A549 (cell line): ENCODE results near the gene CDC45. TPM values are rescaled to one million over a fixed set of nuclear protein-coding genes. Genes with fewer than 3 reads are reported as not detected.

Experiments used
- ATAC-seq, 2 experiments: fragments of 200-7000 bp in 1 of 2; fragments of >200 bp in 1 of 2; cut with Nextera tagmentation in 1 of 2; cut with Tn5 transposase in 1 of 2; 3 replicates each; pipeline versions ENCODE4 v1.8.0 to v1.9.1; 2018 to 2020; ENCODE audit warnings: mild to moderate bottlenecking in 1 of 2, moderate library complexity in 1 of 2
- CTCF ChIA-PET: fragments of 300-600 bp; sonication (Branson Sonifier 250); formaldehyde crosslinking; extraction: SDS; loops from one replicate; lab custom pipeline; 2021; ENCODE audit warnings: antibody characterized with exemption, inconsistent platforms; lab: Yijun Ruan, JAX
- POLR2A ChIA-PET: fragments of 350-600 bp; formaldehyde crosslinking; extraction: SDS; loops from one replicate; lab custom pipeline; 2021; ENCODE audit warnings: antibody characterized with exemption, inconsistent platforms; lab: Yijun Ruan, JAX
- DNase-seq, 2 experiments: peaks; one replicate each; pipeline versions ENCODE4 v3.0.0 to v3.0.0-alpha.2; 2011 to 2016; ENCODE audit warnings: low read depth in 1 of 2, low spot score in 1 of 2
- FAIRE-seq: peaks from 2 replicates; lab custom pipeline; 2011; peaks lifted over from hg19 to GRCh38; lab: Jason Lieb, UNC
- H3K27ac ChIP-seq, 2 experiments: fragments of >200 bp; sonication (Bioruptor Twin); formaldehyde crosslinking; 3 replicates each; pipeline ENCODE4 v1.5.1; 2016 to 2017
- H3K4me1 ChIP-seq: fragments of >200 bp; sonication (Bioruptor Twin); formaldehyde crosslinking; 3 replicates; pipeline ENCODE4 v1.6.1; 2016
- H3K4me2 ChIP-seq: fragments of >200 bp; sonication (Bioruptor Twin); formaldehyde crosslinking; 3 replicates; pipeline ENCODE4 v1.6.1; 2016
- H3K4me3 ChIP-seq: fragments of >200 bp; sonication (Bioruptor Twin); formaldehyde crosslinking; 3 replicates; pipeline ENCODE4 v1.5.1; 2016
- H3K9me3 ChIP-seq: fragments of >200 bp; sonication (Bioruptor Twin); formaldehyde crosslinking; 3 replicates; pipeline ENCODE4 v1.6.1; 2016
- ATOH8 ChIP-seq: fragments of 250-450 bp; sonication (Bioruptor Pico); IDR thresholded peaks from 2 replicates; pipeline ENCODE4 v1.5.0; 2020; ENCODE audit warnings: low read depth, mild to moderate bottlenecking, moderate library complexity
- BHLHE40 ChIP-seq: IDR thresholded peaks from 2 replicates; pipeline ENCODE4 v1.6.1; 2012; ENCODE audit warnings: low read depth, low read length, inconsistent platforms
- CBX8 ChIP-seq: fragments of 200-600 bp; sonication (generic); IDR thresholded peaks from 2 replicates; pipeline ENCODE4 v1.6.1; 2016
- CHD2 ChIP-seq: fragments of 150-350 bp; IDR thresholded peaks from 2 replicates; pipeline ENCODE4 v1.6.1; 2014; ENCODE audit warnings: low read length; ENCODE audit not compliant: partially characterized antibody
- EHMT2 ChIP-seq: fragments of 200-600 bp; sonication (generic); IDR thresholded peaks from 2 replicates; pipeline ENCODE4 v1.6.1; 2016; ENCODE audit warnings: antibody characterized with exemption, low read depth, mild to moderate bottlenecking, moderate library complexity
- FOSB ChIP-seq: fragments of 250-450 bp; sonication (Bioruptor Pico); IDR thresholded peaks from 2 replicates; pipeline ENCODE4 v1.5.0; 2020; ENCODE audit warnings: mild to moderate bottlenecking, moderate library complexity
- FOSL2 ChIP-seq, 2 experiments: fragments of 450-650 bp in 1 of 2; fragments of >200 bp in 1 of 2; sonication (Bioruptor Twin) in 1 of 2; formaldehyde crosslinking; IDR thresholded peaks; 2 replicates each; pipeline versions ENCODE4 v1.5.0 to v1.6.1; 2016 to 2020; ENCODE audit warnings: mild to moderate bottlenecking in 1 of 2, moderate library complexity in 1 of 2
- GATA3 ChIP-seq: IDR thresholded peaks from 2 replicates; pipeline ENCODE4 v1.6.1; 2012; ENCODE audit warnings: borderline replicate concordance
- HDAC2 ChIP-seq: fragments of 200-600 bp; sonication (generic); IDR thresholded peaks from 2 replicates; pipeline ENCODE4 v1.6.1; 2016
- HOXA7 ChIP-seq: fragments of 250-450 bp; sonication (Bioruptor Pico); IDR thresholded peaks from 2 replicates; pipeline ENCODE4 v1.5.0; 2020; ENCODE audit warnings: mild to moderate bottlenecking, moderate library complexity
- MYC ChIP-seq: IDR thresholded peaks from 2 replicates; pipeline ENCODE4 v1.6.1; 2012; ENCODE audit warnings: mild to moderate bottlenecking, inconsistent platforms, low read length, improper control_type of control experiment, borderline replicate concordance
- NFE2L2 ChIP-seq: fragments of 150-350 bp; conservative IDR thresholded peaks from 2 replicates; pipeline ENCODE4 v1.6.1; 2014; ENCODE audit warnings: low read length
- NR3C1 ChIP-seq: fragments of >200 bp; sonication (Bioruptor Twin); formaldehyde crosslinking; IDR thresholded peaks from 3 replicates; pipeline ENCODE4 v1.6.1; 2017
- POLR2A ChIP-seq: IDR thresholded peaks from 2 replicates; pipeline ENCODE4 v1.6.1; 2012; ENCODE audit warnings: mild to moderate bottlenecking, low read length
- RARB ChIP-seq: fragments of 250-450 bp; sonication (Bioruptor Pico); IDR thresholded peaks from 2 replicates; pipeline ENCODE4 v1.8.0; 2021; ENCODE audit warnings: mild to moderate bottlenecking, moderate library complexity
- RFX5 ChIP-seq: fragments of 450-650 bp; IDR thresholded peaks from 2 replicates; pipeline ENCODE4 v1.7.1; 2014; ENCODE audit warnings: antibody characterized with exemption, mild to moderate bottlenecking, moderate library complexity
- RNF2 ChIP-seq: fragments of 200-600 bp; sonication (generic); IDR thresholded peaks from 2 replicates; pipeline ENCODE4 v1.6.1; 2016; ENCODE audit warnings: low read depth, mild to moderate bottlenecking, antibody characterized with exemption, moderate library complexity, borderline replicate concordance
- SREBF2 ChIP-seq: fragments of 450-650 bp; IDR thresholded peaks from 2 replicates; pipeline ENCODE4 v1.6.1; 2014; ENCODE audit warnings: mild to moderate bottlenecking, moderate library complexity
- TFCP2L1 ChIP-seq: fragments of 250-450 bp; sonication (Bioruptor Pico); IDR thresholded peaks from 2 replicates; pipeline ENCODE4 v1.5.0; 2021; ENCODE audit warnings: mild to moderate bottlenecking
- USF2 ChIP-seq: fragments of 450-650 bp; IDR thresholded peaks from 2 replicates; pipeline ENCODE4 v1.6.1; 2014; ENCODE audit warnings: antibody characterized with exemption
- ZC3H11A ChIP-seq: fragments of 450-650 bp; IDR thresholded peaks from 2 replicates; pipeline ENCODE4 v1.6.1; 2014; ENCODE audit warnings: antibody characterized with exemption, mild to moderate bottlenecking
- ZNF302 ChIP-seq: fragments of 250-450 bp; sonication (Bioruptor Pico); IDR thresholded peaks from 2 replicates; pipeline ENCODE4 v1.9.0; 2021; ENCODE audit warnings: inconsistent platforms, mild to moderate bottlenecking, moderate library complexity
- WGBS: methylation state at CpG from one replicate; pipeline ENCODE4 v1.1.6; 2017; ENCODE audit errors: missing lambda C conversion rate; 5-methylcytosine and 5-hydroxymethylcytosine counted together
- polyA plus RNA-seq, 4 experiments: library from polyadenylated mRNA; depleted of rRNA in 3 of 4; stranded (reverse); fragments of >200 nt; fragmentation: RNase III in 1 of 4; extraction: RNeasy Plus Mini Kit Qiagen cat#74134 plus additional on column Dnase treatment in 1 of 4; gene quantifications; 2 replicates in 3 of 4; 3 replicates in 1 of 4; pipeline ENCODE4 v1.2.3, GENCODE V29; 2011 to 2017
- TF ChIP-seq, protein P1 (sequence below): fragments of >200 bp; sonication (Bioruptor Twin); formaldehyde crosslinking; IDR thresholded peaks from 2 replicates; pipeline ENCODE4 v1.6.1; 2016
- TF ChIP-seq, protein P2 (sequence below): fragments of >200 bp; sonication (Bioruptor Twin); formaldehyde crosslinking; IDR thresholded peaks from 3 replicates; pipeline ENCODE4 v1.5.1; 2016
- TF ChIP-seq, protein P3 (sequence below): fragments of >200 bp; sonication (Bioruptor Twin); formaldehyde crosslinking; IDR thresholded peaks from 3 replicates; pipeline ENCODE4 v1.6.1; 2016
- TF ChIP-seq, protein P4 (sequence below): IDR thresholded peaks from 2 replicates; pipeline ENCODE4 v1.6.1; 2012
- TF ChIP-seq, protein P5 (sequence below): IDR thresholded peaks from 2 replicates; pipeline ENCODE4 v1.6.1; 2012

CDC45 gene
- polyA plus RNA-seq, 2 of the 4 experiments (the other 2 are of a cell fraction), result 47.2 to 51.6 TPM

DNA sequence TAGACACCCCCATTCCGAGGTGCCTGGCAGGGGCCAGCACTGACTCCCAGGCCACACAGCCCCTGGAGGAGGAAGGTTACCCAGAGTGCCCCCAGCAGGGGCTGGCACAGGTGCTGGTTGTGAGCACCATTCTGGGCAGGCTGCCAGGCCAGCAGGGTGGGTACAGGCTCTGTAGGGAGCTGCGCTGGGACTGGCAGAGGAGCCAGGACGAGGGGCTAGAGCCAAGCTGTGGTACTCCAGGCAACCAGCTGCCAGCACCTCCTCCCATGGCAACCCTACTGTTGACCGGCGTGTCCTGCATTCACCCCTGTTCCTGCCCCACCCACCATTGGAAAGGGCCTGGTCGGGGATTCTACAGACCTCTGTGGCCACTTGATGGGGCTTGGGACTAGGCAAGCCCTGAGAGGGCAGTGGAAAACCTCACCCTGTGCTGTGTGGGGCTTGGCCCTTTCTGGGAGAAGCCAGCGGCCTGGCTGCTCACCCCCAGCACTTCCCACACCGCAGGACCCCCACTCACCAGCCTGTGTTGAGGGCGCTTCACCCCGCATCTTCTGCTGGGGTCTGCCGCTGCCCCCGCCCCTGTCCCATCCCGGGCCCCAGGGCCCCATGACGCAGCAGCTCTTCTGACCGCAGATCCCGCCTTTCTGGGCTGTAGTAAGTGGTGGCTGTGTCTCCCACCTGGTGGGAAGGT lies 42.6 kb downstream of the CDC45 start:
- Histone ChIP-seq H3K4me2 (no peak overlapping the region), H3K4me3 (no peak overlapping the region), H3K4me1 (no peaks in the 10 kb centered on the region), H3K9me3 (no peaks in the 10 kb centered on the region), H3K27ac (no peak overlapping the region)
- ATAC-seq, result peak in 1 of 2 experiments; percentile 19; a peak in 3 of 6 replicates
- ChIA-PET POLR2A (no interaction called here), CTCF (interaction anchor here (0.5 to 1.2 kb wide), 4 partner anchors 13 to 108 kb away, joined by 3 to 4 read pairs (median 3); no protein-coding TSS in a partner anchor)
- TF ChIP-seq GATA3, result no peak
- TF ChIP-seq ZC3H11A, result no peak
- TF ChIP-seq EHMT2, result no peak
- TF ChIP-seq MYC, result no peak
- TF ChIP-seq HOXA7 (CRISPR knock-in tag), result no peak
- no peak for TF ChIP-seq HDAC2
- TF ChIP-seq, protein P1, sequence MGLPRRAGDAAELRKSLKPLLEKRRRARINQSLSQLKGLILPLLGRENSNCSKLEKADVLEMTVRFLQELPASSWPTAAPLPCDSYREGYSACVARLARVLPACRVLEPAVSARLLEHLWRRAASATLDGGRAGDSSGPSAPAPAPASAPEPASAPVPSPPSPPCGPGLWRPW, result no peak
- TF ChIP-seq POLR2A, result no peak
- no peak for TF ChIP-seq CHD2
- TF ChIP-seq ZNF302, result no peak
- TF ChIP-seq NFE2L2, result no peak
- no peak for TF ChIP-seq BHLHE40
- TF ChIP-seq TFCP2L1 (CRISPR knock-in tag), result no peak
- TF ChIP-seq RFX5, result no peak
- no peak for TF ChIP-seq RNF2
- TF ChIP-seq RARB (CRISPR knock-in tag), result no peak
- no peak for TF ChIP-seq FOSB (CRISPR knock-in tag)
- TF ChIP-seq, protein P2, sequence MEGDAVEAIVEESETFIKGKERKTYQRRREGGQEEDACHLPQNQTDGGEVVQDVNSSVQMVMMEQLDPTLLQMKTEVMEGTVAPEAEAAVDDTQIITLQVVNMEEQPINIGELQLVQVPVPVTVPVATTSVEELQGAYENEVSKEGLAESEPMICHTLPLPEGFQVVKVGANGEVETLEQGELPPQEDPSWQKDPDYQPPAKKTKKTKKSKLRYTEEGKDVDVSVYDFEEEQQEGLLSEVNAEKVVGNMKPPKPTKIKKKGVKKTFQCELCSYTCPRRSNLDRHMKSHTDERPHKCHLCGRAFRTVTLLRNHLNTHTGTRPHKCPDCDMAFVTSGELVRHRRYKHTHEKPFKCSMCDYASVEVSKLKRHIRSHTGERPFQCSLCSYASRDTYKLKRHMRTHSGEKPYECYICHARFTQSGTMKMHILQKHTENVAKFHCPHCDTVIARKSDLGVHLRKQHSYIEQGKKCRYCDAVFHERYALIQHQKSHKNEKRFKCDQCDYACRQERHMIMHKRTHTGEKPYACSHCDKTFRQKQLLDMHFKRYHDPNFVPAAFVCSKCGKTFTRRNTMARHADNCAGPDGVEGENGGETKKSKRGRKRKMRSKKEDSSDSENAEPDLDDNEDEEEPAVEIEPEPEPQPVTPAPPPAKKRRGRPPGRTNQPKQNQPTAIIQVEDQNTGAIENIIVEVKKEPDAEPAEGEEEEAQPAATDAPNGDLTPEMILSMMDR, result no peak
- TF ChIP-seq ATOH8, result no peak
- TF ChIP-seq CBX8, result no peak
- no peak for DNase-seq
- no peak for FAIRE-seq
- 82% methylated on average over 12 of the region's 16 CpGs for WGBS

DNA sequence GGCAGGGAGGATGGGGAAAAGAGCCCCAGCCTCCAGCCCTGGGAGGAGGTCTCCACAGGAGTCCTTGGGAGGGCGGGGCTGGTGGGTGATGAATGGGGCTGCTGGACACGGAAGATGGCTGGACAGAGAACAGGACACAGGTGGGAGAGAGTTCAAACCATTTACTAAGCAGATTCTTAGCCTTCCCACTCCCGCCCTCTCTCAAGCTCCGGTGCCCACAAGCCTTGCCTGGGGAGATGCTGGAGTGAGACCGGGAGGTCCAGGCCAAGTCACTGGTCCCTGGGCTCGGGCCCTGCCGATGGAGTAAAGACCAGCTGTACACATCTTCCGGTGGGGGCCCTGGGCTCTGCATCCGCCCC lies 43.1 kb downstream of the CDC45 start:
- POLR2A ChIA-PET, result no interaction called here
- CTCF ChIA-PET, result interaction anchor here (0.5 to 1.2 kb wide), 2 partner anchors 25 to 107 kb away, joined by 3 to 4 read pairs; no protein-coding TSS in a partner anchor
- no peaks in the 10 kb centered on the region for H3K9me3 ChIP-seq
- FAIRE-seq (no peak), ATAC-seq (no peak), DNase-seq (no peak)
- no peaks in the 10 kb centered on the region for H3K4me1 ChIP-seq
- 82% methylated on average over 9 of the region's 9 CpGs for WGBS
- TF ChIP-seq, protein P3, sequence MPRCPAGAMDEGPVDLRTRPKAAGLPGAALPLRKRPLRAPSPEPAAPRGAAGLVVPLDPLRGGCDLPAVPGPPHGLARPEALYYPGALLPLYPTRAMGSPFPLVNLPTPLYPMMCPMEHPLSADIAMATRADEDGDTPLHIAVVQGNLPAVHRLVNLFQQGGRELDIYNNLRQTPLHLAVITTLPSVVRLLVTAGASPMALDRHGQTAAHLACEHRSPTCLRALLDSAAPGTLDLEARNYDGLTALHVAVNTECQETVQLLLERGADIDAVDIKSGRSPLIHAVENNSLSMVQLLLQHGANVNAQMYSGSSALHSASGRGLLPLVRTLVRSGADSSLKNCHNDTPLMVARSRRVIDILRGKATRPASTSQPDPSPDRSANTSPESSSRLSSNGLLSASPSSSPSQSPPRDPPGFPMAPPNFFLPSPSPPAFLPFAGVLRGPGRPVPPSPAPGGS, result no peak
- TF ChIP-seq HDAC2, result no peak
- TF ChIP-seq USF2, result no peak
- TF ChIP-seq, protein P4, sequence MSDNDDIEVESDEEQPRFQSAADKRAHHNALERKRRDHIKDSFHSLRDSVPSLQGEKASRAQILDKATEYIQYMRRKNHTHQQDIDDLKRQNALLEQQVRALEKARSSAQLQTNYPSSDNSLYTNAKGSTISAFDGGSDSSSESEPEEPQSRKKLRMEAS, result no peak
- no peak for TF ChIP-seq ZC3H11A
- TF ChIP-seq FOSL2 (IDR thresholded peaks at IDR 0.05), result no peak
- no peak for TF ChIP-seq FOSL2 (CRISPR knock-in tag; IDR thresholded peaks at IDR 0.05)
- TF ChIP-seq SREBF2, result no peak
- no peak for TF ChIP-seq MYC
- TF ChIP-seq NR3C1, result no peak
- no peak for TF ChIP-seq RARB (CRISPR knock-in tag)
- no peak for TF ChIP-seq FOSB (CRISPR knock-in tag)
- no peak for TF ChIP-seq GATA3
- TF ChIP-seq, protein P5, sequence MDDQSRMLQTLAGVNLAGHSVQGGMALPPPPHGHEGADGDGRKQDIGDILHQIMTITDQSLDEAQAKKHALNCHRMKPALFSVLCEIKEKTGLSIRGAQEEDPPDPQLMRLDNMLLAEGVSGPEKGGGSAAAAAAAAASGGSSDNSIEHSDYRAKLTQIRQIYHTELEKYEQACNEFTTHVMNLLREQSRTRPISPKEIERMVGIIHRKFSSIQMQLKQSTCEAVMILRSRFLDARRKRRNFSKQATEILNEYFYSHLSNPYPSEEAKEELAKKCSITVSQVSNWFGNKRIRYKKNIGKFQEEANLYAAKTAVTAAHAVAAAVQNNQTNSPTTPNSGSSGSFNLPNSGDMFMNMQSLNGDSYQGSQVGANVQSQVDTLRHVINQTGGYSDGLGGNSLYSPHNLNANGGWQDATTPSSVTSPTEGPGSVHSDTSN, result no peak
- no peak overlapping the region for H3K4me2 ChIP-seq
- H3K4me3 ChIP-seq, result no peak overlapping the region
- H3K27ac ChIP-seq, result no peak overlapping the region
